AG10803 (cell line): ENCODE data around the gene CLCF1.

Experiments used
- DNase-seq: peaks from one replicate; pipeline ENCODE4 v3.0.0; 2010; ENCODE audit warnings: low read depth
- H3K4me3 ChIP-seq: 2 replicates; pipeline ENCODE4 v1.5.1; 2011; ENCODE audit warnings: mild to moderate bottlenecking, low read length, control low read depth
- TF ChIP-seq, protein P1 (sequence below): conservative IDR thresholded peaks from 2 replicates; pipeline ENCODE4 v1.5.1; 2011; ENCODE audit warnings: mild to moderate bottlenecking, low read length, control low read depth, inconsistent platforms

CLCF1 gene

DNA sequence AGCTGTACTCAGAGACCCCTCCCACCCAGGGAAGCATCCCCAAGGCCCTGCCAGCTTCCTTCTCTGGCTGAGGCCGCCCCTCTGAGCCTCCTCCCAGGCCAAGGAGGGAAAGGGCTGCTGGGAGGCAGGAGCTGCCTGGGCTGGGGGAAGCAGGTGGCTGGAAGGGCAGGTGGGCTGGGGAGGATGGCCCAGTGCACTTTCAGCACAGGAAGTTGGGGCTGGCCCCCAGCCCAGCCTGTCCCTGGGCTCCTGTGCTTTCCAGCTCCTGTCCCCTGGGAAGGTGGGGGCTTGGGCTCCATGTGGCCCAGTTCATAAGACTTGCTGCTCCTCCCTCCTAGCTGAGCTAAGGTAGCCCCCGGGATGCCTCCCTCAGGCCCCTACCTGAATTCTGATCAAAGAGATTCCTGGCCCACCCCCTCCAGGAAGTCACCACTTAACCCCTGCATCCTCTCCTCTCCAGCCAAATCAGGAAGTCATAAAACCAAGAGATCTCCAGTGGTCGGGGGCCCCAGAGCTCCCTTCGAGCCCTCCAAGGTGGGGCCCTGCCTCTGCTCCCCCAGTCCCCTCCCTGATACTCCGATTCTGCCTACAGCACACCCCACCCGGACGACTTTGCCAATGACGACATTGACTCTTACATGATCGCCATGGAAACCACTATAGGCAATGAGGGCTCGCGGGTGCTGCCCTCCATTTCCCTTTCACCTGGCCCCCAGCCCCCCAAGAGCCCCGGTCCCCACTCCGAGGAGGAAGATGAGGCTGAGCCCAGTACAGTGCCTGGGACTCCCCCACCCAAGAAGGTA, 23.4 kb upstream of the CLCF1 start:
- TF ChIP-seq, protein P1, sequence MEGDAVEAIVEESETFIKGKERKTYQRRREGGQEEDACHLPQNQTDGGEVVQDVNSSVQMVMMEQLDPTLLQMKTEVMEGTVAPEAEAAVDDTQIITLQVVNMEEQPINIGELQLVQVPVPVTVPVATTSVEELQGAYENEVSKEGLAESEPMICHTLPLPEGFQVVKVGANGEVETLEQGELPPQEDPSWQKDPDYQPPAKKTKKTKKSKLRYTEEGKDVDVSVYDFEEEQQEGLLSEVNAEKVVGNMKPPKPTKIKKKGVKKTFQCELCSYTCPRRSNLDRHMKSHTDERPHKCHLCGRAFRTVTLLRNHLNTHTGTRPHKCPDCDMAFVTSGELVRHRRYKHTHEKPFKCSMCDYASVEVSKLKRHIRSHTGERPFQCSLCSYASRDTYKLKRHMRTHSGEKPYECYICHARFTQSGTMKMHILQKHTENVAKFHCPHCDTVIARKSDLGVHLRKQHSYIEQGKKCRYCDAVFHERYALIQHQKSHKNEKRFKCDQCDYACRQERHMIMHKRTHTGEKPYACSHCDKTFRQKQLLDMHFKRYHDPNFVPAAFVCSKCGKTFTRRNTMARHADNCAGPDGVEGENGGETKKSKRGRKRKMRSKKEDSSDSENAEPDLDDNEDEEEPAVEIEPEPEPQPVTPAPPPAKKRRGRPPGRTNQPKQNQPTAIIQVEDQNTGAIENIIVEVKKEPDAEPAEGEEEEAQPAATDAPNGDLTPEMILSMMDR, result no peak
- DNase-seq, result no peak
- no peak overlapping the region for H3K4me3 ChIP-seq

DNA sequence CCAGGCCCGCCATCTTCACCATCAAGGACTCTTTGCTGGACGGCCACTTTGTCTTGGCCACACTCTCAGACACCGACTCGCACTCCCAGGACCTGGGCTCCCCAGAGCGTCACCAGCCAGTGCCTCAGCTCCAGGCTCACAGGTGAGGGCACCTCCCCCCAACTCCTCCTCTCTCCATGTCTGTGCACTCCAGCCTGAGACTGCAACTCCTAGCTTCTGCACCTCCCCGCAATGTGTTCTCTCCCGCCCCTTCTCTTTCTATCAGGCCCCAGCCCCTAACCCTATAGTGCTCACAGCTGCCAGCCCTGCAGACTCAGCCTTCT, 22.8 kb upstream of the CLCF1 start:
- TF ChIP-seq, protein P1, result no peak
- DNase-seq, result no peak
- no peak overlapping the region for H3K4me3 ChIP-seq

DNA sequence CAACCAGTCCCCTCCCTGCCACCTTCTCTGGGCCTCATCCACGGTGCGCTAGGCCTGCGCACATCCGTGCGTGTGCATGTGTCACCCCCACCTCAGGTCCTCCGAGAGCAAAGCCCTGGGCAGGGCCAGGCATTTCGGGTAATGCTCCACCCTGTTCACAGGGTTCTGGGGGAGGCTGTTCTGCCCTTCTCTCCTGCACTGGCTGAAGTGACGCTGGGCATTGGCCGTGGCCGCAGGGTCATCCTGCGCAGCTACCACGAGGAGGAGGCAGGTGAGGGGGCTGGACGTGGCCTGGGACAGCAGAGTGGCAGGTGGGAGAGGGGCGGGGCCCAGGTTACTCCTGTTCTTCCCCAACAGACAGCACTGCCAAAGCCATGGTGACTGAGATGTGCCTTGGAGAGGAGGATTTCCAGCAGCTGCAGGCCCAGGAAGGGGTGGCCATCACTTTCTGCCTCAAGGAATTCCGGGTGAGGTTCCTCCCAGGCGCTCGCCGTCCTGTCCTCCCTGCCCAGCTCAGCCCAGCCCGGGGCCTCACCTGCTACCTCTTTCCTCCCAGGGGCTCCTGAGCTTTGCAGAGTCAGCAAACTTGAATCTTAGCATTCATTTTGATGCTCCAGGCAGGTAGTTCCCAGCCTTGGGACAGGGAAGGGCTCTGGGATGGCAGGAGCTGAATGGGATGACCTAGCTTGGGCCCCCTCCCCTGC, 22.3 kb upstream of the CLCF1 start:
- TF ChIP-seq, protein P1, result no peak
- DNase-seq, result no peak
- no peak overlapping the region for H3K4me3 ChIP-seq

DNA sequence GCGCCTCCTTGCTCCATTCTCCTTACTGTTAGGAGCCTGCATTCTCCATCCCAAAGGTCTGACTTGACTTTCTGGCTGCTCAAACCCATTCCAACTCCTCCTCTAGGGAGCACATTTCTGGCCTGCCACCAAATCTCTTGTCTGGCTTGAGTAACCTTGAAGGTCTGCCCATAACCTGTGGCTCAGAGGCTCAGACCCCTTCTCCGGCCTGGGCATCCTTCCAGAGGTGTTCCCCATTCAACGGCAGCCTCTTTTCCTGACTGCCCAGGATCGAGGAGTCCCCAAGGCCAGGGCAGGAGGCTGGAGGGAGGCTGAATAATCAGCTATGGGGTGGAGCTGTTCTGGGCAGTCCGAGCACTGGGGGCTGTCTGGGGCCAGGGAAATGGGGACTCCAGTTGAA, 20.6 kb upstream of the CLCF1 start:
- DNase-seq, result no peak
- H3K4me3 ChIP-seq, result no peak overlapping the region
- TF ChIP-seq, protein P1, result no peak

DNA sequence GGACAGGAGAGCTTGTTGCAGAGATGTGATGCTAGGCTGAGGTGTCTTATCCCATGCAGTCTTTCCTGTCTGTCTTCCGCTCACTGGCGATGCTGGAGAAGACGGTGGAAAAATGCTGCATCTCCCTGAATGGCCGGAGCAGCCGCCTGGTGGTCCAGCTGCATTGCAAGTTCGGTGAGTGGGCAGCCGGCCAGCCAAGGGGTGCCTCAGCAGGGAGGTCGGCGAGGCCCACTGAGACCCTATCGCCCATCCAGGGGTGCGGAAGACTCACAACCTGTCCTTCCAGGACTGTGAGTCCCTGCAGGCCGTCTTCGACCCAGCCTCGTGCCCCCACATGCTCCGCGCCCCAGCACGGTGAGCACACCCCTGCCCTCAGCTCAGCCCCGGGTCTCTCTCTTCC, 20.0 kb upstream of the CLCF1 start:
- no peak overlapping the region for H3K4me3 ChIP-seq
- DNase-seq, result no peak
- TF ChIP-seq, protein P1, result no peak

GRCh38 chr11:67392183-67392715, 18.9 kb upstream of the CLCF1 start:
- no peak for DNase-seq
- H3K4me3 ChIP-seq, result peak overlapping the region; percentile 65

More at GRCh38 chr11:67392183-67392715, 18.9 kb upstream of the CLCF1 start:
- TF ChIP-seq, protein P1, result no peak
